ENCODE results near the gene RBBP6.
"Not testable (repeated sequence)": the region's sequence is repeated elsewhere in the genome, so short reads cannot be mapped to it uniquely, and the experiment has no call there.

The RBBP6 gene, protein sequence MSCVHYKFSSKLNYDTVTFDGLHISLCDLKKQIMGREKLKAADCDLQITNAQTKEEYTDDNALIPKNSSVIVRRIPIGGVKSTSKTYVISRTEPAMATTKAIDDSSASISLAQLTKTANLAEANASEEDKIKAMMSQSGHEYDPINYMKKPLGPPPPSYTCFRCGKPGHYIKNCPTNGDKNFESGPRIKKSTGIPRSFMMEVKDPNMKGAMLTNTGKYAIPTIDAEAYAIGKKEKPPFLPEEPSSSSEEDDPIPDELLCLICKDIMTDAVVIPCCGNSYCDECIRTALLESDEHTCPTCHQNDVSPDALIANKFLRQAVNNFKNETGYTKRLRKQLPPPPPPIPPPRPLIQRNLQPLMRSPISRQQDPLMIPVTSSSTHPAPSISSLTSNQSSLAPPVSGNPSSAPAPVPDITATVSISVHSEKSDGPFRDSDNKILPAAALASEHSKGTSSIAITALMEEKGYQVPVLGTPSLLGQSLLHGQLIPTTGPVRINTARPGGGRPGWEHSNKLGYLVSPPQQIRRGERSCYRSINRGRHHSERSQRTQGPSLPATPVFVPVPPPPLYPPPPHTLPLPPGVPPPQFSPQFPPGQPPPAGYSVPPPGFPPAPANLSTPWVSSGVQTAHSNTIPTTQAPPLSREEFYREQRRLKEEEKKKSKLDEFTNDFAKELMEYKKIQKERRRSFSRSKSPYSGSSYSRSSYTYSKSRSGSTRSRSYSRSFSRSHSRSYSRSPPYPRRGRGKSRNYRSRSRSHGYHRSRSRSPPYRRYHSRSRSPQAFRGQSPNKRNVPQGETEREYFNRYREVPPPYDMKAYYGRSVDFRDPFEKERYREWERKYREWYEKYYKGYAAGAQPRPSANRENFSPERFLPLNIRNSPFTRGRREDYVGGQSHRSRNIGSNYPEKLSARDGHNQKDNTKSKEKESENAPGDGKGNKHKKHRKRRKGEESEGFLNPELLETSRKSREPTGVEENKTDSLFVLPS (N-terminal part only)

DNA sequence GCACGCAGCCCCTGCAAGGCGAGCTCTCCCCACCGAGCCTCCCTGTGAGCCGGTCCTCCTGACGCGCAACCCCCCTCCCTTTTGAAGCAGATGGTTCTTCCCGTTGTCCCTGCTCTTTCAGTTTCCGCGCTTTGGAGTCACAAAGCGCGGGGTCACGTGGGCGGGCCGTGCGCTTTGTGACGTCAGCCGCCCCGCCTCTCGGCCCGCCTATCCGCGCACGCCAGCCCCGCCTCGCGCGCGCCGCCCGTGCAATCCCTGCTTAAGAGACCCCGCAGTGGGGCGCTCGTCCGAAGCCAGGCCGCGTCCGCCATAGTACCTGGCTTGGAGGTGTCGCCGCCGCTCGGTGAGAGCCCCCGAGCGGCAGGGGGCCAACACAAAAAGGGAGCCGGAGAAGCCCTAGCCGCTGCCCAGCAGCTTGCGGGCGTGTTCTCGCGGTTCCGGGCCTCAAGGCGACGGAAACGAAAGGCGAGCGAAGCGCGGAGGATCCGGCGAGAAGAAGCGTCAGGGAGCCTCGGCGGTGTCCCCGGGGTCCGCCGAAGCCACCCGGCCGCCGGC lies at the start of gene RBBP6:
TSS of gene RBBP6 (plus strand) at position 272 of the 555 bp plus-strand sequence. CDS start 1,061 bp downstream, outside the sequence.
- peak; percentile 95 for DNase-seq

DNA sequence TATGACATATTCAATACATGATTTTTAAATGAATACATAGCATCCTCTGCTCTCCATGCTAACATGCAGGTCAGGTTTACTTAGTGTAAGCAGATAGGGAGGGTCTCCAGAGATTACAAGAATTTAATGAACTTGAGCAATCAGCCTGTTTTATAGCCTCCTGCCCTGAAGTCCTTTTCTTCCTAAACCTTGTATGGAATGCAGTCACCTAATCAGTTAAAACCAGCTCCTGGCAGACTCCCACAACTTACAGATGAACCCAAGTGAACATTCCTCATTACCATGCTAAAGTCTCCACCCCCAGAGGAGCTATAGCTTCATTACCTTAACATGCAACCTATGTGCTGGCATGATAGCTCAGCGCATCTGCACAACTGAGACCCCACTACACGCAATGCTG lies 48.5 kb upstream of the RBBP6 start:
- DNase-seq = no peak

DNA sequence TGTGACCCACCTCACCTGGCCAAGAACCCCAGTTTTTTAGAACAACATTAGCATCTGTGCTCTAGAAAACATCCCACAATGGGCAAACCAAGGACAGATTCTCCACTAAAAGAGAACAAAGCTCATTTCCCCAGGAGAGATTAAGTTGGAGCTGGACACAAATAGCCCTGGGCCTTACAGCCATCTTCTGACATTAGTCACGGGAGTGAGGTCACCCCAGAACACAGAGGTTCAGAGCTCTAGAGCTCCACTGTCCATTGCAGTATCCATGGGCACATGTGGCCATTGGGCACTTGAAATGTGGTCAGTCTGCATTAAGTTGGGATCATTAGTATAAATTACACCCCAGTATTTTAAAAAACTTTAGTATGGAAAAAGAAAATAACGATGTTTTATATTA lies 47.6 kb upstream of the RBBP6 start:
- DNase-seq = no peak

DNA sequence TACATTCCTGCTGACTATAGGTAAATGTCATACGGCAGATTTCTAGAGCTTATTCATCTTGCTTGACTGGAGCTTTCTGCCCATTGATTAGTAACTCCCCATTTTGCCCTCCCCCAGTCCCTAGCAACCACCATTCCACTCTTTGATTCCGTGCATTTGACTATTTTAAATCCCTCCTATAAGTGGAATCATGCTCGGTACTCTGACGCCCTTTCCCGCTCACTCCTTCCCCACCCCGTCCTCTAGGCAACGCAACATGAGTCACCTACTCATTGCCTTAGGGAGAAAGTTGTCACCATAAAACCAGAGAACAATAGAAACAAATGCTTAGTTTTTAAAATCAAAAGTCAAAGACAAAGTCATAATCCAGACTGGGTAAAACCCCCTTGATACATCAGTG lies 45.5 kb upstream of the RBBP6 start:
- DNase-seq = no peak

DNA sequence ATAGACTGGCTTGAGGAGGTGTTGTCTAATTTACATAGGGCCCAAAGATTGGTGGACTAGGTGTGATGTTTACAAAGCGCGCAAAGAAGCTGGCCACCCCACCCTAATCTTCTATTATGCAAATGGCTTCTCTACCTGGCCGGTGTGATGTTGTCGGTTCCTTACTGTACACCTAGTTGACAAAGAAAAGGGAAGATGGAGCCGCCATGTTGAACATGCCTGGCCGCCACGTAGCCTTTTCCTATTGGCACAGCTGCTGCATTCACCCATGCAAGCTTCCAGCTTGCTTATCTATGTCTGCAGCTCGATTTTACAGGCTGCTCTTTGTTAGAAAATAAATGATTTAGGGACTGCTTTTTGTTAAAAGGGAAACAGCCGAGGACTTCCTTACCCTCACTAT lies 44.2 kb upstream of the RBBP6 start:
- not testable (repeated sequence) for DNase-seq

DNA sequence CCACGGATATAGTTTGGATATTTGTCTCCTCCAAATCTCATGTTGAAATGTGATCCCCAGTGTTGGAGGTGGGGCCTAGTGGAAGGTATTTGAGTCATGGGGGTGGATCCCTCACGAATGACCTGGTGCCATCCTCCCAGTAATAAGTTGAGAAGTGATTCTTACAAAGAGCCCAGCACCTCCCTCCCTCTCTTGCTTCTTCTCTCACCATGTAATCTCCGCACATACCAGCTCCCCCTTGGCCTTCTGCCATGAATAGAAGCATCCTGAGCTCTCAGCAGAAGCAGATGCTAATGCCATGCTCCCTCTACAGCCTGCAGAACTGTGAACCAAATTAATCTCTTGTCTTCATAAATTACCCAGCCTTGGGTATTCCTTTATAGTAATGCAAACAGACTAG lies 41.9 kb upstream of the RBBP6 start:
- DNase-seq = no peak

DNA sequence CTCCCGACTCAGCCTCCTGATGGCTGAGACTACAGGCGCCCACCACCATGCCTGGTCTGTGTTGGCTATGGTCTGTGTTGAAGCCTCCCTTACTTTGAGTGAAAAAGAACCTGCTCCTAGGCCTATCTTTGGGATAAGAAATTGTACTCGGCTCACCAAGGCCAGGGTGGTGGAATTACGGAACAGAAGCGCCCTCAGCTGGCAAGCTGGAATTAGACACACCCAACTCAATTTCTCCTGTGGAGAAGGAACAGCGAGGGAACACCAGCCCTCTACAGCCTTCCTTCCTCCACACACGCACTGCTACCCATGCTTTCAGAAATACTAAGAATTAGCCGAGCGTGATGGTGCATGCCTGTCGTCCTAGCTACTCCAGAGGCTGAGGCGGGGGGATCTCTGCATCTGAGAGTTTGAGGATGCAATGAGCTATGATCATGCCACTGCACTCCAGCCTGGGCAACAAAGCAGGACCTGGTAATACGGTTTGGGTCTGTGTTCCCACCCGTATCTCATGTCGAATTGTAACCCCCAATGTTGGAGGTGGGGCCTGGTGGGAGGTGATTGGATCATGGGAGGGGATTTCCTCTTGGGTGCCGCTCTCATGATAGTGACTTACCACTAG lies 40.1 kb upstream of the RBBP6 start:
- DNase-seq = no peak

DNA sequence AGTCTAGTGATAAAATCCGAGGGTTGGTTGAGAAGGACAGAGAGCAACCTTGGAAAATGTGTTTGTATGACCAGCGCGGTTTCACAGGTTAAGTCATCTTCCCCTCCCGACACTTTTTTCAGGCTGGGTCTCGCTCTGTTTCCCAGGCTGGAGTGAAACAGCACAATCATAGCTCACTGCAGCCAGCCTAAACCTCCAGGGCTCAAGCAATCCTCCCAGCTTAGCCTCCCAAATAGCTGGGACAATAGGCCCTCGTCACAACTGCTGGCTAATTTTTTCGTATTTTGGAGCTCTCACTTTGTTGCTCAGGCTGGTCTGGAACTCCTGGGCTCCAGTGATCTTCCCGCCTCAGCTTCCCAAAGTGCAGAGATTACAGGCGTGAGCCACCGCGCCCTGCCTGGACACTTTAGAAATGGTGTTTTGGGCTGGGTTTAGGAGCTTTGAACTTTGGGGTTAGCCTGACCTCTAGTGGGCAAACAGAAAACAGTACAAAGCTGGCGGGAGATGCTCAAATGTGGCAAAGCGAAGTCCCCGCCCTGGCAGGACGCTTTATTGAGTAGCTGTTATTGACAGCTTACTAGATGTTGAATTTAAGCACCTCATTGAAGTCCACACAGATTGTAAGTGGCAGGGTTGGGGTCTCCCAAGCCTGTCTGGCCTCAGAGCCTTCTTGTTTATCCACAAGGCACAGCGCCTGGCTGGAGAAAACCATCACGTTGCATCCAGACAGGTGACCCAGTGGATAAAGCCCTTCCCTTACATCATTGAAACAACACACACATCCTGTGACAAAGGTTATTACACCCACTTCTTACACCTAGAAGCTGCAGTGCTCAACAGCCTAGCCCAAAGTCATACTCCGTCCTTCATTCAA lies 34.7 kb upstream of the RBBP6 start:
- no peak for DNase-seq

DNA sequence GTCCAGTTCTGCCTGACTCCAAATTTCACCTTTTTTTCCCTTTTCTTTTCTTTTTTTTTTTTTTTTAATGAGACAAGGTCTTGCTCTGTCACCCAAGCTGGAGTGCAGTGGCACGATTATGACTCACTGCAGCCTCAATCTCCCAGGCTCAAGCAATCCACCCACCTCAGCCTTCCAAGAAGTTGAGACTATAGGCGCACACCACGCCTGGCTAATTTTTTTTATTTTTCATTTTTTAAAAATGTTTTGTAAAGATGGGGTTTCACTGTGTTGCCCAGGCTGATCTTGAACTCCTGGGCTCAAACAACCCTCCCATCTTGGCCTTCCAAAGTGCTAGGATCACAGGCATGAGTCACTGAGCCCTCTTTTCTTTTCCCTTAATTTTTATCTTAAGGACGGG lies 33.4 kb upstream of the RBBP6 start:
- no peak for DNase-seq

DNA sequence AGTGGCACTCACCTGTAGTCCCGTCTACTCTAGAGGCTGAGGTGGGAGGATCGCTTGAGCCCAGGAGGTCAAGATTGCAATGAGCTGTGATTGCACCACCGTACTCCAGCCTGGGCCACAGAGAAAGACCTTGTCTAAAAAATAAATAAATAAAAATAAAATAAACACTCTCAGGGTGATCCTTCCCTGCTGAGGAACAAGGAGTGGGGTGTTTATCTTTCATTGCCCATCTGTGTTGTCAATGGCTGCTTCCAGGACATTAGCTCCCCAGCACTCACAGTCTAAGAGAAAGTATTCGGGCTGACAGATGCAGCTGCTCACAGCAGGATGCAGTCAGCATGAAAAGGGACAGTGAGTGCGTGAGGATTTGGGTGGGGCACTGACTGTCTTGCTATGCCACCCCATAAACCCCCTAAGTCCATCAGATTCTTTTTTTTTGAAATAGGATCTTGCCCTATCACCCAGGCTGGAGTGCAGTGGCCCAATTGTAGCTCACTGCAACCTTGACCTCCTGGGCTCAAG lies 31.3 kb upstream of the RBBP6 start:
- no peak for DNase-seq

DNA sequence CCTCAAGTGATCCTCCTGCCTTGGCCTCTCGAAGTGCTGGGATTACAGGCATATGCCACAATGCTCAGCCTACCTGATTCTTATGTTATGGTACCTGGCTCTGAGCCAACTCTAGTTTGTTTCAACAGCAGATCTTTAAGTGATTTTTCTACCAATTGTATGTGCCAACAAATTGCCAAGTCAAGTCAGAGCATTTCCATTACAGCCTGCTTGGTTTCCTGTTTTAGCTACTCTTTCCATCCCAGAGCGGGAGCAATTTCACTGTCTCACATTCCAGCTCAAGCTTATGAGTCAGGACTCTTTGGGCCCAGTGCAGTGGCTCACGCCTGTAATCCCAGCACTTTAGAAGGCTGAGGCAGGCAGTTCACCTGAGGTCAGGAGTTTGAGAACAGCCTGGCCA lies 30.8 kb upstream of the RBBP6 start:
- no peak for DNase-seq

DNA sequence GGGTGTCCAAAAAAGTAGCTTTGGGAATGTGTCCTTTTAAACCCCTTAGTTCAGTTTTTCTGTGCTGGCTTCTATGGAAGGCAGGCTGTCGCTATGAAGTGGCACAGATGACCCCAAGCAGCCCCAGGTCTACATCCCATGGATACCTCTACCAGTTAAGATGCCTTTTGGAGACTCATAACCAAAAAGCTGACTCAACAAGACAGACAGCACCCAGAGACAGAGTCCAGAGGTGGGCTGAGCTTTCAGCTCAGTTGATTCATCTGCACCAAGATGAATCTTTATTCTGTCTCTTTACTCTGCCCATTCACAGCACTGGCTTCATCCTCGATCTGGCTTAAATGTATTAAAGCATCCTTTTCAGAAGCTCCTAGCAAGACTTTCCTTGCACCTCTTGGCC lies 29.8 kb upstream of the RBBP6 start:
- DNase-seq = no peak

DNA sequence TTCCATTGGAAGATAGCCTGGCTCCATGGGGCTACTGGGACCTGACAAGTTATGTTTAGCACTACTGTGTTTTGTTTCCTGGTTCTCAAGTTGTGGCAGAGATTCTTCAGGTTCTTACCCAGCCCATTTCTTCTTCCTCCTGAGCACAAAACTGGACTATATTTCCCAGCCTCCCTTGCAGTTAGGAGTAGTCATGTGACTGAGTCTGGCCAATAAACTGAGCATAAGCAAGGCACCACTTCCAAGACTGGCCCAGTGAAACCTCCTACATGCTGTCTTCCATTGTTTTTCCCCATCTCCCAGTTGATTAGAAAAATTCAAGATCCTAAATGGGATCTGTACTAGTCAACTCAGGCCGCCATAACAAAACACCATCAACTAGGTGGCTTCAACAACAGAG lies 28.2 kb upstream of the RBBP6 start:
- DNase-seq = no peak

DNA sequence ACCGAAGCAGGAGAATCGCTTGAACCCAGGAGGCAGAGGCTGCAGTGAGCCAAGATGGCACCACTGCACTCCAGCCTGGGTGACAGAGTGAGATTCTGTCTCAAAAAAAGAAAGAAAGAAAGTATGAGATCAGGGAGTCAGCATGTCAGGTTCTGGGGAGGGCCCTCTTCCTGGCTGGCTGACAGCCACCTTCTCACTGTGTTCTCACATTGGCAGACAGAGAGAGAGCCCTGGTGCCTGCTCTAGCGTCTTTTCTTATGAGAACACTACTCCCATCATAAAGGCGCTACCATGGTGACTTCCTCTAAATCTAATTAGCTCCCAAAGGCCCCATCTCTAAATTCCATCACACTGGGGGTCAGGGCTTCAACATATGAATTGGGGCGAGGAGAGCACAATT lies 27.6 kb upstream of the RBBP6 start:
- no peak for DNase-seq

DNA sequence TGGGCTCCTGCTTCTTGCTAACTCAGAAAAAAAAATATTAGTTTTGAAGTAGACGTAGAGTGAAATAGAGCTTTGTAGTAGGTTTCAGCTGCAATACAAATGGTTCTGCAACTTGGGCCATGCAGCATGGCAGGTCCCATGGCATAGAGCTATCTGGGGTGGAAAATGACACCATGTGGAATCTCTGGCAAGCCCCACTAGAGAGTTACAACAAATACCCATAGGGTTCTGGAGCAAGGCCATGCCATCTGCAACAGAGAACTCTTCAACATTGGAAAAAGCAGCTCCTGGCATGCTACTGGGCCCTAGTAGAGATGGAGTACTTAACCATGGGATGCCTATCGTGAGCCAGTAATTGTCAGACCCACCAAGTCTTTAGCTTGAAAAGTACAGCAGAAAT lies 25.3 kb upstream of the RBBP6 start:
- DNase-seq = no peak

DNA sequence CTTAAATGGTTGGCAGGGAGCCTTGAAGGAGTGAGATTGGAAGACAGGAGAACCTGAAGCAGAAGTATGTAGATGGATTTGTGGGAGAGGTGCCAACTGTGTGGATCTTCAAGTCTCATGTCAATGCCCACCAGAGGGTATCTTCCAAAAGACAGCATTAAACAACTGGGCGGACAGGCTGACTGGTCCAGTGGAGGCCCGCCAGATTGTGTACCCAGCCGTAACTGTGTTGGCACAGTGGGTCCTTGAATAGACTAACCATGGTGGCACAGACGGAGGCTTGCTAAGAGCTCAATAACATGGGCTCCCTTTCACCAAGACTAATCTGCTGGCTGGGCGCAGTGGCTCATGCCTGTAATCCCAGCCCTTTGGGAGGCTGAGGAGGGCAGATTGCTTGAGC lies 24.2 kb upstream of the RBBP6 start:
- no peak for DNase-seq

DNA sequence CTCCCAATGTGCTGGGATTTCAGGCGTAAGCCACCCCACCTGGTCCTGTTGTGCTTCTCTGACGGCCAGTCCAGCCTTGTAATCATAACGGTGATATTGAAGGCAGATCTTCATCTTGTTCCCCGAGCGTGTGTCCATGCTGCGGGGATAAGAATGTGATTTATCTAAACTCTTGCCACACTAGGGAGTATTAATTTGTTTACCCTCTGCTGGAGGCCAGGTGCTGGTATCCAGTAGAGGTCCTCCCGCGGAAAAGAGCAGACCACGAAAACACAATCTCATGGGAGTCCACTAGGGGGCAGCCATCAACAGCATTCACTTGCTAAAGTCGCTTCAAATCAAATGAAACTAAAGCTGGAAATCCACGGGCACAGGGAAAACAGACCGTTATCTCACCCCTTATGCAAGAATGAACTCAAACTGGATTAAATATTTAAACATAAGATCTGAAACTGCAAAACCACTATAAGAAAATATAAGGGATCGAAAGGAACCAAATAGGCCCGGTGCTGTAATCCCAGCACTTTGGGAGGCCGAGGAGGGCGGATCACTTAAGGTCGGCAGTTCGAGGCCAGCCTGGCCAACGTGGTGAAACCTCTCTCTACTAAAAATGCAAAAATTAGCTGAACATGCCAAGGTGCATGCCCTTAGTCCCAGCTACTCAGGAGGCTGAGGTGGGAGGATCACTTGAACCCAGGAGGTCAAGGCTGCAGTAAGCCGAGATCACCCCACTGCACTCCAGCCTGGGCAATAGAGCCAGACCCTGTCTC lies 22.3 kb upstream of the RBBP6 start:
- DNase-seq = peak; percentile 66

DNA sequence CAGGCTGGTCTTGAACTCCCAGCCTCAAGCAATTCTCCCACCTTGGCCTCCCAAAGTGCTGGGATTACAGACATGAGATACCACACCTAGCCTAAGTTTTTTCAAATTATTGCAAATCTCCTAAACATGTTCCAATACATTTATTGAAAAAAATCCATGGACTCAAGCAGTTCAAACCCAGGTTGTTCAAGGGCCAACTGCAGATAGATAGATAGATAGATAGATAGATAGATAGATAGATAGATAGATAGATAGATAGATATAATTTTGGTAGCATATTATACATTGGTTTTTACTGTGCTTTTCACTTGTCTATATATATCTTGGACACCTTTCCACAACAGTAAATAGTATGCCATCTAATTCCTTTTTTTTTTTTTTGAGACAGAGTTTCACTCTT lies 20.9 kb upstream of the RBBP6 start:
- no peak for DNase-seq

DNA sequence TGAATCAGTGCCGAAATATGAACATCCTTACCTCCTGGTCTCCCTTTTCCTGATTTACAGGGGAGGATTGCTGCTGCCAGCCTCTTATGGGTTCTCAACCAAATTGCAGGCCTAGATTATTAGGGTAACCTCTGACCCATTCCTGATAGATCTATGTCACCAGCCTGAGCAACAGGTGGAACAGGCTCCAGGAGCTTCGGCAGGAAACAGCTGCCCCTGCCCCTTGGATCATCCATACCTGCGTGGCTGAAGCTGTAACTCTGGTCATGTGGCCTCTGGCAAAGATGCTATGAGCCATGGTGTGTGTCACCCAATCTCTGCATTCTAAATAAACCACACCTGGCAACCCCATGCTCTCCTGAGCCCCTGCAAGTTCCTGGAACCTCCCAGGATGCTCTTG lies 18.4 kb upstream of the RBBP6 start:
- no peak for DNase-seq

DNA sequence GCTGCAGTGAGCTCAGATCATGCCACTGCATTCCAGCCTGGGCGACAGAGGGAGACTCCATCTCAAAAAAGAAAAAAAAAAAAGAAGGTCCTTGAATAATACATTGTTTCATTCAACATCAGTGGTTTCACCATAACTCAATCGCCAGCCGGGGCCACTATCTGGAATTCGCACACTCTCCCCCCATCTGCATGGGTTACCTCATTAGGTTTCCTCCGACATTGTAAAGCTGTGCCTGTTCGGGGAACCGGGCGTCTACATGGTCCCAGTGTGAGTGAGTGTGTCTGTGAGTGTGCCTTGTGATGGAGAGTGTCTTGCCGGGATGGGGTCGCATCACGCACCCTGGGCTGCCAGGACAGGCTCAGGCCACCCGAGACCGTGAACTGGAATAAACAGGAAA lies 16.6 kb upstream of the RBBP6 start:
- DNase-seq = no peak

DNA sequence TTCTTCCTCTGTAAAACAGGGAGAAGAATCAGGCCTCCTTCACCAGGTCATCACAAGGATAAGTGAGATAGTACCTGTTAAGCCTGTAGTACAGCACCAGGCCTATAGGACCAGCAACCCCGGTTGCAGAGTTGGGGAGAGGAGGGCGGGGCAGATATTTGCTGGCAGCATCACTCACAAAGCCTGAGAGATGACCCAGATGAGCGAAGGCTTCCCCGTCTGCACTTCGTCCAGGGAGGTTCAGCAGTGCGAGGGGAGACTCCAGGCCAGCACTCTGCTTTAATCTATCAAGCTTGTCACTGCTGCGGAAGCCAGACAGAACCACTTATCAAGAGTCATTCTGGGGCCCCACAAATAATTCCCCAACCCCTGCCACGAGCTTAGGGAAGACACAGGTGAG lies 15.8 kb upstream of the RBBP6 start:
- DNase-seq = no peak

Measured in NCI-H510A (cell line).